Measurements from ENCODE around the gene APIP. TPM values are rescaled to one million over a fixed set of nuclear protein-coding genes. Genes with fewer than 3 reads are reported as not detected.

The APIP gene
- total RNA-seq, 1 experiment from 2014 or later = 42.6 TPM

- Histone ChIP-seq H3K4me3 (ENCODE audit: low read depth in 2 of 2, low read length in 2 of 2) (no peak overlapping the region), H3K36me3 (ENCODE audit: control insufficient read depth, insufficient read depth, low read length) (peaks cover 11% of the 10 kb centered on the region; the same call in 1 of the 2 replicates), H3K27ac (ENCODE audit: low read length) (peak overlapping the region; percentile 90), H3K9me3 (ENCODE audit: control insufficient read depth, insufficient read depth, low read depth, low read length) (no peaks in the 10 kb centered on the region), H3K27me3 (ENCODE audit: control insufficient read depth, insufficient read depth, low read length) (no peaks in the 10 kb centered on the region), H3K4me1 (ENCODE audit: control insufficient read depth, insufficient read depth, low read length) (peaks cover 53% of the 10 kb centered on the region)
- ATAC-seq (no peak), DNase-seq (ENCODE audit: low read depth, low spot score) (no peak)
- ChIA-PET CTCF (interaction anchor here (0.6 kb wide), 1 partner anchor 556 kb away, joined by 8 read pairs; no protein-coding TSS in a partner anchor), POLR2A (interaction anchor here (0.7 kb wide), 1 partner anchor 133 kb away, joined by 8 read pairs; no protein-coding TSS in a partner anchor)
- intact Hi-C loops (cut with micrococcal nuclease; ENCODE audit: unreplicated experiment) = loop anchor here (5.0 kb wide), 3 partner anchors 213 to 558 kb away; no protein-coding TSS in a partner anchor
- BruUV-seq (replicated peaks) = no TSS peak
- in situ Hi-C loops (cut with HindIII; ENCODE audit: low pct_unique_long_range_greater_than_20kb, low sequenced_read_pairs) = loop anchor here (5.0 kb wide), 1 partner anchor 48 kb away; no protein-coding TSS in a partner anchor
- TF ChIP-seq TCF7L2 (IDR thresholded peaks at IDR 0.05; ENCODE audit: low read depth, low read length) (no peak), SIN3A (IDR thresholded peaks at IDR 0.05; ENCODE audit: borderline replicate concordance, insufficient read depth, low read depth, low read length) (no peak), POLR2AphosphoS5 (IDR thresholded peaks at IDR 0.05; ENCODE audit: low read depth, low read length) (no peak), REST (IDR thresholded peaks at IDR 0.05; ENCODE audit: insufficient read depth in 1 of 2, low read depth in 2 of 2, low read length in 1 of 2) (no peak), CTCF (IDR thresholded peaks at IDR 0.05) (no peak)
Observed at GRCh38 chr11:34928960-34929680, 12.9 kb upstream of the APIP start.

GRCh38 chr11:34928268-34928959, 12.2 kb upstream of the APIP start:
- DNase-seq (ENCODE audit: low read depth, low spot score) = no peak
- ChIA-PET CTCF (interaction anchor here (0.6 kb wide), 1 partner anchor 557 kb away, joined by 8 read pairs; no protein-coding TSS in a partner anchor), POLR2A (interaction anchor here (0.7 kb wide), 1 partner anchor 134 kb away, joined by 8 read pairs; no protein-coding TSS in a partner anchor)
- Histone ChIP-seq H3K27me3 (ENCODE audit: control insufficient read depth, insufficient read depth, low read length) (no peaks in the 10 kb centered on the region), H3K4me3 (ENCODE audit: low read depth in 2 of 2, low read length in 2 of 2) (no peak overlapping the region), H3K27ac (ENCODE audit: low read length) (peak overlapping the region; percentile 90), H3K4me1 (ENCODE audit: control insufficient read depth, insufficient read depth, low read length) (peaks cover 60% of the 10 kb centered on the region), H3K36me3 (ENCODE audit: control insufficient read depth, insufficient read depth, low read length) (peaks cover 11% of the 10 kb centered on the region; the same call in 1 of the 2 replicates), H3K9me3 (ENCODE audit: control insufficient read depth, insufficient read depth, low read depth, low read length) (no peaks in the 10 kb centered on the region)
- no peak for ATAC-seq
- intact Hi-C loops (cut with micrococcal nuclease; ENCODE audit: unreplicated experiment) (loop anchor here (5.0 kb wide), 3 partner anchors 214 to 559 kb away; no protein-coding TSS in a partner anchor), in situ Hi-C loops (cut with HindIII; ENCODE audit: low pct_unique_long_range_greater_than_20kb, low sequenced_read_pairs) (loop anchor here (5.0 kb wide), 1 partner anchor 49 kb away; no protein-coding TSS in a partner anchor)
- BruUV-seq (replicated peaks) = no TSS peak
- no peak for TF ChIP-seq REST (IDR thresholded peaks at IDR 0.05; ENCODE audit: insufficient read depth in 1 of 2, low read depth in 2 of 2, low read length in 1 of 2)
- no peak for TF ChIP-seq CTCF (IDR thresholded peaks at IDR 0.05)
- no peak for TF ChIP-seq TCF7L2 (IDR thresholded peaks at IDR 0.05; ENCODE audit: low read depth, low read length)
- no peak for TF ChIP-seq SIN3A (IDR thresholded peaks at IDR 0.05; ENCODE audit: borderline replicate concordance, insufficient read depth, low read depth, low read length)
- TF ChIP-seq POLR2AphosphoS5 (IDR thresholded peaks at IDR 0.05; ENCODE audit: low read depth, low read length) = no peak
